Naive thymus-derived CD4-positive, alpha-beta T cell (primary cell): ENCODE results near the gene WNT7B. TPM values are rescaled to one million over a fixed set of nuclear protein-coding genes. Genes with fewer than 3 reads are reported as not detected.

ENCODE experiments used
- ATAC-seq: fragments of 150-1000 bp; cut with Tn5 transposase; 2 replicates; pipeline ENCODE4 v1.10.0; 2021; ENCODE audit warnings: mild to moderate bottlenecking, moderate library complexity
- CTCF ChIA-PET: fragments of 350-600 bp; sonication (Branson Sonifier 250); formaldehyde crosslinking; loops from one replicate; lab custom pipeline; 2021; ENCODE audit warnings: antibody characterized with exemption; lab: Charles Lee
- POLR2A ChIA-PET: fragments of 350-600 bp; sonication (Branson Sonifier 250); formaldehyde crosslinking; loops from one replicate; lab custom pipeline; 2021; ENCODE audit warnings: antibody characterized with exemption, inconsistent platforms; lab: Charles Lee
- DNase-seq, 9 donors: peaks; one replicate each; pipeline versions ENCODE4 v3.0.0 to v3.0.0-alpha.2; 2020 to 2022; ENCODE audit warnings: mixed read lengths in 1 of 9
- H3K27ac ChIP-seq: one replicate; pipeline ENCODE4 v1.7.0; 2013; ENCODE audit warnings: mild to moderate bottlenecking, low read depth, low read length, moderate library complexity
- H3K27me3 ChIP-seq, 2 donors: one replicate each; pipeline ENCODE4 v1.7.0; 2013; ENCODE audit warnings: low read length in 2 of 2, mild to moderate bottlenecking in 2 of 2, moderate library complexity in 2 of 2; ENCODE audit not compliant: control insufficient read depth in 2 of 2, insufficient read depth in 2 of 2
- H3K36me3 ChIP-seq, 3 experiments: 1 replicate in 2 of 3; 2 replicates in 1 of 3; pipeline ENCODE4 v1.7.0; 2013; ENCODE audit warnings: low read length in 3 of 3, mild to moderate bottlenecking in 3 of 3, moderate library complexity in 1 of 3; ENCODE audit not compliant: insufficient read depth in 3 of 3, control insufficient read depth in 2 of 3
- H3K4me1 ChIP-seq, 2 donors: one replicate each; pipeline ENCODE4 v1.7.0; 2013; ENCODE audit warnings: low read length in 2 of 2, mild to moderate bottlenecking in 2 of 2, moderate library complexity in 1 of 2; ENCODE audit not compliant: control insufficient read depth in 2 of 2, insufficient read depth in 2 of 2
- H3K4me3 ChIP-seq: 2 replicates; pipeline ENCODE4 v1.7.0; 2013; ENCODE audit warnings: mild to moderate bottlenecking, low read length
- H3K9me3 ChIP-seq, 3 experiments: 1 replicate in 2 of 3; 2 replicates in 1 of 3; pipeline ENCODE4 v1.7.0; 2013; ENCODE audit warnings: low read length in 3 of 3; ENCODE audit not compliant: control insufficient read depth in 2 of 3
- H3K27ac Mint-ChIP-seq, 9 donors: one replicate each; pipeline ENCODE4 v1.8.0; 2020 to 2022; ENCODE audit warnings: mixed read lengths in 9 of 9, mild to moderate bottlenecking in 8 of 9, moderate library complexity in 5 of 9, inconsistent platforms in 2 of 9
- H3K27me3 Mint-ChIP-seq, 5 donors: one replicate each; pipeline ENCODE4 v1.8.0; 2021 to 2022; ENCODE audit warnings: mixed read lengths in 5 of 5, mild to moderate bottlenecking in 1 of 5
- H3K36me3 Mint-ChIP-seq, 5 donors: one replicate each; pipeline ENCODE4 v1.8.0; 2020 to 2022; ENCODE audit warnings: mixed read lengths in 5 of 5, mild to moderate bottlenecking in 3 of 5, inconsistent platforms in 1 of 5
- H3K4me1 Mint-ChIP-seq, 7 donors: one replicate each; pipeline ENCODE4 v1.8.0; 2020 to 2022; ENCODE audit warnings: mixed read lengths in 7 of 7, mild to moderate bottlenecking in 3 of 7, inconsistent platforms in 1 of 7
- H3K4me3 Mint-ChIP-seq, 10 donors: one replicate each; pipeline ENCODE4 v1.8.0; 2020 to 2022; ENCODE audit warnings: mild to moderate bottlenecking in 10 of 10, mixed read lengths in 10 of 10, moderate library complexity in 6 of 10, inconsistent platforms in 2 of 10
- H3K9me3 Mint-ChIP-seq, 11 donors: one replicate each; pipeline ENCODE4 v1.8.0; 2020 to 2022; ENCODE audit warnings: mixed read lengths in 11 of 11, mild to moderate bottlenecking in 4 of 11, inconsistent platforms in 1 of 11, moderate library complexity in 1 of 11
- intact Hi-C, 2 donors: fragments of 100-400 bp; cut with micrococcal nuclease; formaldehyde crosslinking; loops; one replicate each; pipeline ENCODE4 v1.15.1; 2023
- polyA plus RNA-seq, 2 donors: library from polyadenylated mRNA; unstranded; fragments of 300-500 nt; fragmentation: Illumina TruSeq; gene quantifications; one replicate each; pipeline ENCODE4 v1.2.3, GENCODE V29; 2021
- total RNA-seq, 6 experiments: library from RNA in 5 of 6; stranded (reverse) in 5 of 6; gene quantifications; 1 replicate in 5 of 6; 2 replicates in 1 of 6; pipeline ENCODE4 v1.2.3 and lab custom pipeline; 2021 to 2026

WNT7B gene
- total and polyA plus RNA-seq, 7 experiments from 2014 or later: not detected

DNA sequence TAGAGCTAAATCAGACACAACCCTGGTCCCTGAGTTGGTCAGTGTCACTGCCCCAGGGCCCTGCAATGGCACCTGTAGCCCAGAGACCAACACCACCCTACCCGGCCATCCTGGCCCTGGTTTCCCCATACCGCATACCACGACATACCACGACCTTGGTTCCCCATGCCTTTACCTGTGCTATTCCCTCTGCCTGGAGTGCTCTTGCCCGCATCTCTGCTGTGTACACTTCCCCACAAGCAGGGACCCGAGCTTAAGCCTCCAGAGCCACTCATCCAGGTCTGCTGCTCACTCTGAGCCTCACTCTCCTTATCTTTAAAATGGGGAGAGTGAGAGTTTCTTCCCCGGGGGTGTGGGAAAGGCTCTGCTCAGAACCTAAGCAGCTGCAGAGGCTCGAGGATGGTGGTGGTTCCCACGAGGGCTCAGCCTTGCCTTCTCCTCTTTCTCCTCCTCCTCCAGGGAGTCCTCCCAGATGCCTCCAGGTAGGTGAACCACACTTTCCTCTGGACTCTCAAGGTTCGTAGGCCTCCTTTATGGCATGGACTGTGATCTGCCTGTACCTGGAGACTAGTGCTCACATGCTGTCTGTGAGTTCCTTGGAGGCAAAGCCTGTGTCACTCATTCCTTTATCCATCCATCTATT is 48.1 kb downstream of the WNT7B start:
- Histone ChIP-seq H3K36me3 (no peaks in the 10 kb centered on the region), H3K9me3 (no peaks in the 10 kb centered on the region), H3K27me3 (no peaks in the 10 kb centered on the region), H3K4me3 (no peak overlapping the region), H3K27ac (no peak overlapping the region), H3K4me1 (no peaks in the 10 kb centered on the region)
- Mint-ChIP-seq H3K4me3 (no peak overlapping the region), H3K9me3 (no peaks in the 10 kb centered on the region), H3K4me1 (peaks cover 0 to 5% (median 0%) of the 10 kb centered on the region in 7 donors), H3K27ac (no peak overlapping the region), H3K27me3 (peaks cover 0 to 20% (median 15%) of the 10 kb centered on the region in 5 donors), H3K36me3 (peaks cover 0 to 8% (median 0%) of the 10 kb centered on the region in 5 donors)
- DNase-seq (no peak), ATAC-seq (no peak)
- CTCF ChIA-PET: no interaction called here
- POLR2A ChIA-PET: no interaction called here
- intact Hi-C loops: no loop called here

GRCh38 chr22:45927059-45927458 is 49.9 kb downstream of the WNT7B start:
- H3K36me3 ChIP-seq: no peaks in the 10 kb centered on the region
- CTCF ChIA-PET: no interaction called here
- intact Hi-C loops: no loop called here
- Mint-ChIP-seq H3K27ac (no peak overlapping the region), H3K27me3 (peaks cover 0 to 7% (median 3%) of the 10 kb centered on the region in 5 donors), H3K4me3 (no peak overlapping the region), H3K4me1 (peaks cover 0 to 5% (median 0%) of the 10 kb centered on the region in 7 donors), H3K9me3 (no peaks in the 10 kb centered on the region), H3K36me3 (peaks cover 0 to 2% (median 0%) of the 10 kb centered on the region in 5 donors)
- H3K27ac ChIP-seq: no peak overlapping the region
- no peaks in the 10 kb centered on the region for H3K4me1 ChIP-seq
- POLR2A ChIA-PET: no interaction called here
- no peaks in the 10 kb centered on the region for H3K9me3 ChIP-seq
- DNase-seq: no peak
- H3K27me3 ChIP-seq: no peaks in the 10 kb centered on the region
- ATAC-seq: no peak
- H3K4me3 ChIP-seq: no peak overlapping the region

DNA sequence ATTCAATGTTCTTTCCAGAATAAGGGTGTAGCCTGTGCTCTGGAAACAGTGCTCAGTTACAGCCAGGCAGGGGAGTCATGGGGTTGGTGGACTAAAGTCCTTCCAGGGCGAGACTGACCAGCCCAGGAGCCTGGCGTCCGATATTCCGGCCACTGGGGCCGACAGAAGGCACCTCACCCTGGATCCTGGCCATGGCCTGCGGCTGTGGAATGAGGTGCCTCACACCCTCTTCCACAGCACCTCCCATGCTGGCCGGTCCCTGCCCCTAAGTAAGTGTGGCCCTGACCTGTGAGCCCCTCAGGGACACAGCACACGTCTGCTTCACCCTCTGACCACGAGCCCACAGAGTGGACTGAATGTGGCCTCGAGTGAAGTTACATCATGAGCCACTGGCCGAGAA is 50.5 kb downstream of the WNT7B start:
- peaks cover 0 to 5% (median 0%) of the 10 kb centered on the region in 7 donors for H3K4me1 Mint-ChIP-seq
- ATAC-seq (no peak), DNase-seq (no peak)
- POLR2A ChIA-PET: no interaction called here
- Histone ChIP-seq H3K9me3 (no peaks in the 10 kb centered on the region), H3K36me3 (no peaks in the 10 kb centered on the region), H3K27ac (no peak overlapping the region), H3K27me3 (no peaks in the 10 kb centered on the region), H3K4me3 (no peak overlapping the region), H3K4me1 (no peaks in the 10 kb centered on the region)
- H3K27me3 Mint-ChIP-seq: peaks cover 0 to 3% (median 0%) of the 10 kb centered on the region in 5 donors
- H3K36me3 Mint-ChIP-seq: no peaks in the 10 kb centered on the region
- CTCF ChIA-PET: no interaction called here
- intact Hi-C loops: no loop called here
- H3K4me3 Mint-ChIP-seq: no peak overlapping the region
- H3K27ac Mint-ChIP-seq: no peak overlapping the region
- H3K9me3 Mint-ChIP-seq: no peaks in the 10 kb centered on the region

DNA sequence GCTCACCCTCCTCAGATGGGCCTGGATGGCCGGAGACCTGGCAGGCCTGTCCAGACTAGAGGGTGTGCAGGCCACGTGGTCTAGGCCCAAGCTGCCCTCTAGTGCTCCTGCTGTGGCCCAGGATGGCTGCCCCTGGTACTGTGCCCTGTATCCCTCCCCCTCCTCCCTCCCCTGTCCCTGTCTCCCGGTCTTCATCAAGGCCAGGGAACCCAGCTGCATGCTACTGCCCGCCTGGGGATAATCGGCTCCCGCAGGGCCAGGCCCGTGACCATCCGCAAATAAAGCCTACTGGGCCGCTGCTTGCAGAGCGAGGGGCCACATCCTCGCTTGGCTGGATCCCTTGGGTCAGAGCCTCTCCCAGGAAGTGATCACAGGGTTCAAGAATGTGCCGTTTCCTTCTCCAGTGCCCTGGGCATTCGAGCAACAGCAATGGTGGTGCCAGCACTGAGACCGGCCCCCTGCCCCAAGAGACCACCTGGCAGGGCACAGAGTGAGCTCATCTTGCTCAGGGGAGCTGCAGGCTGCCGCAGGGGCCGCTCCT is 51.1 kb downstream of the WNT7B start:
- no peaks in the 10 kb centered on the region for H3K36me3 ChIP-seq
- no peaks in the 10 kb centered on the region for H3K36me3 Mint-ChIP-seq
- DNase-seq: no peak
- no peaks in the 10 kb centered on the region for H3K27me3 ChIP-seq
- H3K4me3 ChIP-seq: no peak overlapping the region
- ChIA-PET POLR2A (no interaction called here), CTCF (no interaction called here)
- ATAC-seq: no peak
- peaks cover 0 to 5% (median 0%) of the 10 kb centered on the region in 7 donors for H3K4me1 Mint-ChIP-seq
- no peaks in the 10 kb centered on the region for H3K9me3 ChIP-seq
- H3K27me3 Mint-ChIP-seq: peaks cover 0 to 3% (median 0%) of the 10 kb centered on the region in 5 donors
- H3K27ac ChIP-seq: no peak overlapping the region
- no peaks in the 10 kb centered on the region for H3K9me3 Mint-ChIP-seq
- no peaks in the 10 kb centered on the region for H3K4me1 ChIP-seq
- no peak overlapping the region for H3K4me3 Mint-ChIP-seq
- intact Hi-C loops: no loop called here
- no peak overlapping the region for H3K27ac Mint-ChIP-seq

DNA sequence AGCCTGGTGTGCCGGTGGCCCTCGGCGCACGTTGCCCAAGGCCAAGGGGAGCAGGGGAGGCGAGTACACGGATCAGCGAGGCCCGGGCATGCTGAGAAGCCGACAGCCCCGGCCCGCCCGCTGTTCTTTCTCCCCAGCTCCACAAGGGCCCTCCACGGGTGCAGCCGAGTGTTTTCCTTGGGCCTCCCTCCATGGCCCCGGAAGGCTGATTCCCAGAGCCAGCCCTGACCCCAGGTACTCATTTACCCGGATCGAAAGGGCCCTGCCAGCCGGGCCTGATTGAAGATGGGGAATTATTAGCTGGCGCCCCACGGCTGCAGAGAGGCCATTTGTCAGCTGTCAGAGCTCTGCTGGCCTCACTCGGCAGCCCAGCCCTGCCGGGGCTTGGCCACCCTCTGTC is 53.1 kb downstream of the WNT7B start:
- no peak overlapping the region for H3K4me3 Mint-ChIP-seq
- POLR2A ChIA-PET: no interaction called here
- no peaks in the 10 kb centered on the region for H3K36me3 ChIP-seq
- no peak for ATAC-seq
- CTCF ChIA-PET: no interaction called here
- no peaks in the 10 kb centered on the region for H3K9me3 ChIP-seq
- no peaks in the 10 kb centered on the region for H3K27me3 Mint-ChIP-seq
- no peak overlapping the region for H3K27ac Mint-ChIP-seq
- no peaks in the 10 kb centered on the region for H3K27me3 ChIP-seq
- H3K27ac ChIP-seq: no peak overlapping the region
- peaks cover 0 to 5% (median 0%) of the 10 kb centered on the region in 7 donors for H3K4me1 Mint-ChIP-seq
- no peak for DNase-seq
- H3K4me3 ChIP-seq: no peak overlapping the region
- intact Hi-C loops: no loop called here
- H3K9me3 Mint-ChIP-seq: no peaks in the 10 kb centered on the region
- no peaks in the 10 kb centered on the region for H3K4me1 ChIP-seq
- no peaks in the 10 kb centered on the region for H3K36me3 Mint-ChIP-seq

GRCh38 chr22:45923212-45923611 is 53.8 kb downstream of the WNT7B start:
- Mint-ChIP-seq H3K36me3 (no peaks in the 10 kb centered on the region), H3K9me3 (no peaks in the 10 kb centered on the region), H3K4me3 (no peak overlapping the region), H3K27me3 (no peaks in the 10 kb centered on the region), H3K27ac (no peak overlapping the region), H3K4me1 (peaks cover 0 to 5% (median 0%) of the 10 kb centered on the region in 7 donors)
- Histone ChIP-seq H3K36me3 (no peaks in the 10 kb centered on the region), H3K9me3 (no peaks in the 10 kb centered on the region), H3K4me1 (no peaks in the 10 kb centered on the region), H3K27me3 (no peaks in the 10 kb centered on the region), H3K4me3 (no peak overlapping the region), H3K27ac (no peak overlapping the region)
- CTCF ChIA-PET: no interaction called here
- no peak for DNase-seq
- ATAC-seq: no peak
- POLR2A ChIA-PET: no interaction called here
- intact Hi-C loops: no loop called here

GRCh38 chr22:45922661-45923060 is 54.3 kb downstream of the WNT7B start:
- DNase-seq (no peak), ATAC-seq (no peak)
- peaks cover 0 to 3% (median 0%) of the 10 kb centered on the region in 11 donors for H3K9me3 Mint-ChIP-seq
- peaks cover 0 to 5% (median 0%) of the 10 kb centered on the region in 7 donors for H3K4me1 Mint-ChIP-seq
- no peak overlapping the region for H3K4me3 ChIP-seq
- H3K27me3 Mint-ChIP-seq: peaks cover 0 to 4% (median 1%) of the 10 kb centered on the region in 5 donors
- no peak overlapping the region for H3K4me3 Mint-ChIP-seq
- no peak overlapping the region for H3K27ac ChIP-seq
- no peaks in the 10 kb centered on the region for H3K4me1 ChIP-seq
- no peaks in the 10 kb centered on the region for H3K36me3 ChIP-seq
- H3K36me3 Mint-ChIP-seq: no peaks in the 10 kb centered on the region
- H3K27me3 ChIP-seq: no peaks in the 10 kb centered on the region
- ChIA-PET POLR2A (no interaction called here), CTCF (no interaction called here)
- no peak overlapping the region for H3K27ac Mint-ChIP-seq
- no peaks in the 10 kb centered on the region for H3K9me3 ChIP-seq
- intact Hi-C loops: no loop called here
